ENCODE results near the gene RAB5A. TPM values are rescaled to one million over a fixed set of nuclear protein-coding genes. Genes with fewer than 3 reads are reported as not detected.
"Not testable (repeated sequence)": the region's sequence is repeated elsewhere in the genome, so short reads cannot be mapped to it uniquely, and the experiment has no call there.

The RAB5A gene
- total RNA-seq, 6 donors from 2014 or later, result 45.9 to 114 (median 70.8) TPM

GRCh38 chr3:20023623-20024405 lies 76.9 kb downstream of the RAB5A start:
- Histone ChIP-seq H3K9me3 (no peaks in the 10 kb centered on the region), H3K27ac (peak overlapping the region; percentile 16 to 73 (median 41)), H3K36me3 (no peaks in the 10 kb centered on the region), H3K27me3 (no peaks in the 10 kb centered on the region), H3K4me1 (peaks cover 14 to 24% (median 20%) of the 10 kb centered on the region in 4 donors), H3K4me3 (no peak overlapping the region)
- ATAC-seq (ENCODE audit: low FRiP score in 2 of 2) (peak in 1 of 2 donors; percentile 52), DNase-seq (peak in 1 of 2 donors; percentile 53)
- WGBS, 2 donors, result 40 to 45% methylated on average over 2 of the region's 2 CpGs
- peak in 1 of 2 donors; percentile 13 for TF ChIP-seq POLR2AphosphoS5 (IDR thresholded peaks at IDR 0.05)
- TF ChIP-seq CTCF (IDR thresholded peaks at IDR 0.05), result no peak
- no peak for TF ChIP-seq POLR2A (IDR thresholded peaks at IDR 0.05)
- no peak for TF ChIP-seq EP300 (IDR thresholded peaks at IDR 0.05)

- no peak for ATAC-seq (ENCODE audit: low FRiP score in 2 of 2)
- Histone ChIP-seq H3K27me3 (no peaks in the 10 kb centered on the region), H3K36me3 (no peaks in the 10 kb centered on the region), H3K27ac (no peak overlapping the region), H3K9me3 (no peaks in the 10 kb centered on the region), H3K4me3 (no peak overlapping the region), H3K4me1 (peaks cover 14 to 24% (median 20%) of the 10 kb centered on the region in 4 donors)
- WGBS, 2 donors, result 75 to 77% methylated on average over 4 of the region's 4 CpGs
- no peak for DNase-seq
- TF ChIP-seq CTCF (IDR thresholded peaks at IDR 0.05) (no peak), POLR2AphosphoS5 (IDR thresholded peaks at IDR 0.05) (no peak), POLR2A (IDR thresholded peaks at IDR 0.05) (no peak), EP300 (IDR thresholded peaks at IDR 0.05) (no peak)
Measured at GRCh38 chr3:20027136-20027535, 80.2 kb downstream of the RAB5A start.

GRCh38 chr3:20028905-20029331 lies 82.0 kb downstream of the RAB5A start:
- DNase-seq (no peak), ATAC-seq (ENCODE audit: low FRiP score in 2 of 2) (no peak)
- Histone ChIP-seq H3K4me1 (peaks cover 4 to 12% (median 9%) of the 10 kb centered on the region in 4 donors), H3K27me3 (no peaks in the 10 kb centered on the region), H3K4me3 (no peak overlapping the region), H3K27ac (no peak overlapping the region), H3K36me3 (no peaks in the 10 kb centered on the region), H3K9me3 (no peaks in the 10 kb centered on the region)
- WGBS, 2 donors, result 73 to 80% methylated on average over 7 of the region's 7 CpGs
- TF ChIP-seq POLR2AphosphoS5 (IDR thresholded peaks at IDR 0.05), result no peak
- no peak for TF ChIP-seq EP300 (IDR thresholded peaks at IDR 0.05)
- TF ChIP-seq POLR2A (IDR thresholded peaks at IDR 0.05), result no peak
- TF ChIP-seq CTCF (IDR thresholded peaks at IDR 0.05), result no peak

GRCh38 chr3:20031939-20032338 lies 85.0 kb downstream of the RAB5A start:
- not testable (repeated sequence) for H3K36me3 ChIP-seq; H3K4me1 ChIP-seq; H3K27ac ChIP-seq; H3K9me3 ChIP-seq; H3K4me3 ChIP-seq; DNase-seq; H3K27me3 ChIP-seq; ATAC-seq (ENCODE audit: low FRiP score in 2 of 2)
- 96 to 97% methylated on average over 7 of the region's 7 CpGs for WGBS, 2 donors

Small RNAs within 50 kb of the gene (small RNA-seq; reads per million reads assigned to genes)
- gene RNU4-85P (0 reads per million in 4 donors), gene RPL39P18 (0 reads per million in 4 donors)

Other genes with a start within 250 kb of the RAB5A start
- 10 to 100 TPM in 2 of 6 donors, 1 to 10 TPM in 2, under 1 TPM in 2; 0.17 to 15.7 (median 2.9) TPM for gene EFHB, start 12.9 kb upstream of the RAB5A start, total RNA-seq
- not detected for gene PP2D1, start 65.2 kb downstream of the RAB5A start, total RNA-seq
- 10 to 100 TPM; 19.3 to 58.9 (median 31.9) TPM for gene KAT2B, start 93.3 kb downstream of the RAB5A start, total RNA-seq
- under 1 TPM in 4 of 6 donors, not detected in 2; 0.49 to 0.91 (median 0.59) TPM for gene SGO1, start 239.1 kb downstream of the RAB5A start, total RNA-seq

Data from upper lobe of left lung (tissue), 6 donors.